HepG2 (cell line): Measurements from ENCODE around the gene ARHGEF1. TPM values are rescaled to one million over a fixed set of nuclear protein-coding genes. Genes with fewer than 3 reads are reported as not detected.

Source experiments
- AKAP8 ChIP-seq: sonication (generic); formaldehyde crosslinking; IDR thresholded peaks from 2 replicates; pipeline ENCODE4 v1.5.1; 2020; ENCODE audit warnings: mild to moderate bottlenecking, missing genetic modification reagents
- FOXJ3 ChIP-seq: sonication (generic); formaldehyde crosslinking; IDR thresholded peaks from 2 replicates; pipeline ENCODE4 v1.4.0; 2020; ENCODE audit warnings: missing genetic modification reagents, mild to moderate bottlenecking, borderline replicate concordance
- HNF4A ChIP-seq: sonication (generic); formaldehyde crosslinking; IDR thresholded peaks from 2 replicates; pipeline ENCODE4 v1.4.0; 2020; ENCODE audit warnings: missing genetic modification reagents
- HNRNPH1 ChIP-seq: fragments of 200-400 bp; formaldehyde crosslinking; optimal IDR thresholded peaks from 2 replicates; pipeline ENCODE3; 2017; ENCODE audit warnings: mild to moderate bottlenecking, low read depth, low read length
- MLLT10 ChIP-seq: sonication (generic); formaldehyde crosslinking; IDR thresholded peaks from 2 replicates; pipeline ENCODE4 v1.4.0; 2020; ENCODE audit warnings: missing genetic modification reagents
- MTA3 ChIP-seq: sonication (generic); formaldehyde crosslinking; IDR thresholded peaks from 2 replicates; pipeline ENCODE4 v1.4.0; 2020; ENCODE audit warnings: missing genetic modification reagents
- NONO ChIP-seq, 2 experiments: fragments of 450-650 bp in 1 of 2; sonication (generic) in 1 of 2; formaldehyde crosslinking in 1 of 2; IDR thresholded peaks in 1 of 2; conservative IDR thresholded peaks in 1 of 2; 2 replicates each; pipeline versions ENCODE4 v1.6.1 to v1.8.0; 2017 to 2022; ENCODE audit warnings: mild to moderate bottlenecking in 1 of 2, missing genetic modification reagents in 1 of 2, moderate library complexity in 1 of 2
- NR3C1 ChIP-seq: sonication (generic); formaldehyde crosslinking; IDR thresholded peaks from 2 replicates; pipeline ENCODE4 v1.4.0; 2020; ENCODE audit warnings: missing genetic modification reagents
- ONECUT2 ChIP-seq: sonication (generic); formaldehyde crosslinking; IDR thresholded peaks from 2 replicates; pipeline ENCODE4 v1.4.0; 2020; ENCODE audit warnings: missing genetic modification reagents
- PHF20 ChIP-seq: sonication (generic); formaldehyde crosslinking; IDR thresholded peaks from 2 replicates; pipeline ENCODE4 v1.5.0; 2020; ENCODE audit warnings: mild to moderate bottlenecking, missing genetic modification reagents
- RARA ChIP-seq: IDR thresholded peaks from 2 replicates; pipeline ENCODE4 v1.6.1; 2016; ENCODE audit warnings: missing genetic modification reagents, missing compliant biosample characterization
- SMARCE1 ChIP-seq: fragments of 450-650 bp; IDR thresholded peaks from 2 replicates; pipeline ENCODE4 v1.6.1; 2017; ENCODE audit warnings: borderline replicate concordance
- SNAPC2 ChIP-seq: sonication (generic); formaldehyde crosslinking; IDR thresholded peaks from 2 replicates; pipeline ENCODE4 v1.8.1; 2022; ENCODE audit warnings: mild to moderate bottlenecking, missing genetic modification reagents
- SOX5 ChIP-seq: IDR thresholded peaks from 2 replicates; pipeline ENCODE4 v1.6.1; 2016; ENCODE audit warnings: borderline replicate concordance
- SOX6 ChIP-seq, 2 experiments: fragments of 450-650 bp in 1 of 2; sonication (generic) in 1 of 2; formaldehyde crosslinking in 1 of 2; IDR thresholded peaks; 2 replicates each; pipeline versions ENCODE4 v1.4.0 to v1.6.1; 2017 to 2020; ENCODE audit warnings: antibody characterized with exemption in 1 of 2, mild to moderate bottlenecking in 1 of 2, missing genetic modification reagents in 1 of 2
- TEAD2 ChIP-seq: sonication (generic); formaldehyde crosslinking; IDR thresholded peaks from 2 replicates; pipeline ENCODE4 v1.9.0; 2021; ENCODE audit warnings: missing genetic modification reagents
- TGIF2 ChIP-seq: IDR thresholded peaks from 2 replicates; pipeline ENCODE4 v1.6.1; 2016; ENCODE audit warnings: control low read depth, missing compliant biosample characterization
- THAP11 ChIP-seq: IDR thresholded peaks from 2 replicates; pipeline ENCODE4 v1.6.1; 2016; ENCODE audit warnings: missing biosample characterization, missing genetic modification reagents
- ZFAT ChIP-seq: sonication (generic); formaldehyde crosslinking; conservative IDR thresholded peaks from 2 replicates; pipeline ENCODE4 v1.8.1; 2023; ENCODE audit warnings: missing genetic modification reagents, inconsistent platforms
- ZNF264 ChIP-seq: sonication (generic); formaldehyde crosslinking; IDR thresholded peaks from 2 replicates; pipeline ENCODE4 v1.4.0; 2020; ENCODE audit warnings: missing genetic modification reagents
- ZNF652 ChIP-seq: IDR thresholded peaks from 2 replicates; pipeline ENCODE4 v1.6.1; 2016; ENCODE audit warnings: low read depth, borderline replicate concordance
- polyA plus RNA-seq, 8 experiments: library from polyadenylated mRNA; depleted of rRNA in 3 of 8; stranded (reverse) in 7 of 8; unstranded in 1 of 8; fragments of >200 nt; fragmentation: Illumina TruSeq in 4 of 8; extraction: Trizol in 4 of 8; gene quantifications; 2 replicates each; pipeline versions ENCODE4 v1.2.1 to v1.2.3, GENCODE V29; 2011 to 2016; ENCODE audit warnings: low read depth in 4 of 8, missing spikeins in 1 of 8, mixed read lengths in 1 of 8; ENCODE audit not compliant: insufficient read depth in 1 of 8
- total RNA-seq, 5 experiments: library from RNA; depleted of rRNA; stranded (reverse); fragments of >200 nt; fragmentation: Illumina TruSeq; extraction: Trizol; gene quantifications; 2 replicates each; pipeline ENCODE4 v1.2.3, GENCODE V29; 2016; ENCODE audit warnings: low read depth in 1 of 5
- TF ChIP-seq, protein P1 (sequence below): sonication (generic); formaldehyde crosslinking; IDR thresholded peaks from 2 replicates; pipeline ENCODE4 v1.4.0; 2020; ENCODE audit warnings: missing genetic modification reagents
- TF ChIP-seq, protein P2 (sequence below): sonication (generic); formaldehyde crosslinking; IDR thresholded peaks from 2 replicates; pipeline ENCODE4 v1.4.0; 2020; ENCODE audit warnings: missing genetic modification reagents
- TF ChIP-seq, protein P3 (sequence below): sonication (generic); formaldehyde crosslinking; IDR thresholded peaks from 2 replicates; pipeline ENCODE4 v1.9.0; 2022; ENCODE audit warnings: low read depth, missing genetic modification reagents
- TF ChIP-seq, protein P4 (sequence below): sonication (generic); formaldehyde crosslinking; IDR thresholded peaks from 2 replicates; pipeline ENCODE4 v1.4.0; 2020; ENCODE audit warnings: missing genetic modification reagents

ARHGEF1 gene
- total and polyA plus RNA-seq, 2 of the 13 experiments (the other 11 are each of a cell fraction or from before 2014, with no cell fraction given): 33.7 to 34.7 TPM

DNA sequence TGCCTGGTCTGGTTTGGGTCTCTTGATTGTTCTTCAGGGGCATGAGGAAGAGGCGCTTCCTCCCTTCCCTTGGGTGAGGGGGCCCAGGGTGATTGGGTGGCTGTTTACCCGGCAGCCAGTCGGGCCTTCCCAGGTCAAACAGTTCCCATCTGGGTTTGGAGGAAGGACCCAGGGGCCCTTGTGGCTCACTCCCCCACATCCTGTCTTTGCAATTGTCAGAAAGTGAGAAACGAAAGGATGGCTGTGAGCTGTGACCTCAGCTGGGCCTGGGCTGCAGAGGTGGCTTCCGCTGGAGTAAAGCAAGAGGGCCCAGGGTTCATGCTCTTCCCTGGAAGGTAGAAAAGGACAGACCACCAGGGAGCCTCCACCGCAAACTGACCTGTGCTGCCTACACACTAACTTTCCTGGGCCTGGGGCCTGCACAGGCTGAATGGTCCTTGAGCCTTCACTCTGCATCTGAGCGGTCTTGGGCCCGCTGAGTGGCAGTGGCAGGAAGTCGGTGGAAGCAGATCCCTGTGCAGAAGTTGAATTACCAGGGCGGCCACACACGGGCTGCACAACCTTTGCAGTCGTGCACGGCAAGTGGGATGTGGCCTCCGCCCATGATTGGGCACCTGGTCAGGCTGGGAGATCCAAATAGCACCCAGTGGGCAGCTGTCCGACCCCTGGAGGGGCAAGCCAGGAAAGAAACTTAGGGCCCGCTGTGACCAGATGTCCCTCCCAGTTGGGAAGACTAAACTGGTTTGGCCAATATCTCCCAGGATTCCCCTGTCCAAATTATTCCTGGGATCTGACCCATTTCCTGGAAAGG lies 11.2 kb upstream of the ARHGEF1 start (continued):
- TF ChIP-seq, protein P1, sequence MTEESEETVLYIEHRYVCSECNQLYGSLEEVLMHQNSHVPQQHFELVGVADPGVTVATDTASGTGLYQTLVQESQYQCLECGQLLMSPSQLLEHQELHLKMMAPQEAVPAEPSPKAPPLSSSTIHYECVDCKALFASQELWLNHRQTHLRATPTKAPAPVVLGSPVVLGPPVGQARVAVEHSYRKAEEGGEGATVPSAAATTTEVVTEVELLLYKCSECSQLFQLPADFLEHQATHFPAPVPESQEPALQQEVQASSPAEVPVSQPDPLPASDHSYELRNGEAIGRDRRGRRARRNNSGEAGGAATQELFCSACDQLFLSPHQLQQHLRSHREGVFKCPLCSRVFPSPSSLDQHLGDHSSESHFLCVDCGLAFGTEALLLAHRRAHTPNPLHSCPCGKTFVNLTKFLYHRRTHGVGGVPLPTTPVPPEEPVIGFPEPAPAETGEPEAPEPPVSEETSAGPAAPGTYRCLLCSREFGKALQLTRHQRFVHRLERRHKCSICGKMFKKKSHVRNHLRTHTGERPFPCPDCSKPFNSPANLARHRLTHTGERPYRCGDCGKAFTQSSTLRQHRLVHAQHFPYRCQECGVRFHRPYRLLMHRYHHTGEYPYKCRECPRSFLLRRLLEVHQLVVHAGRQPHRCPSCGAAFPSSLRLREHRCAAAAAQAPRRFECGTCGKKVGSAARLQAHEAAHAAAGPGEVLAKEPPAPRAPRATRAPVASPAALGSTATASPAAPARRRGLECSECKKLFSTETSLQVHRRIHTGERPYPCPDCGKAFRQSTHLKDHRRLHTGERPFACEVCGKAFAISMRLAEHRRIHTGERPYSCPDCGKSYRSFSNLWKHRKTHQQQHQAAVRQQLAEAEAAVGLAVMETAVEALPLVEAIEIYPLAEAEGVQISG (CRISPR knock-in tag): peak; percentile 26; the same call in 1 of the 2 replicates
- TF ChIP-seq HNRNPH1 (no peak), MTA3 (CRISPR knock-in tag) (no peak), AKAP8 (CRISPR knock-in tag) (peak; percentile 95), SOX6 (IDR thresholded peaks at IDR 0.05) (no peak), SOX6 (CRISPR knock-in tag; IDR thresholded peaks at IDR 0.05) (no peak), RARA (CRISPR knock-in tag) (no peak), SNAPC2 (CRISPR knock-in tag) (no peak), TGIF2 (CRISPR knock-in tag) (no peak), SMARCE1 (no peak), TEAD2 (no peak), FOXJ3 (CRISPR knock-in tag) (no peak), ZFAT (CRISPR knock-in tag) (no peak), ONECUT2 (0 out of 2 replicates have a peak, but pooled peaks have one; percentile 41), MLLT10 (CRISPR knock-in tag) (no peak), NONO (IDR thresholded peaks at IDR 0.05) (no peak), NONO (CRISPR knock-in tag; conservative IDR thresholded peaks at IDR 0.05) (peak; percentile 66), THAP11 (CRISPR knock-in tag) (no peak), NR3C1 (no peak), ZNF652 (CRISPR knock-in tag) (no peak), HNF4A (no peak), SOX5 (CRISPR knock-in tag) (no peak), PHF20 (no peak), ZNF264 (CRISPR knock-in tag) (no peak)
- TF ChIP-seq, protein P2, sequence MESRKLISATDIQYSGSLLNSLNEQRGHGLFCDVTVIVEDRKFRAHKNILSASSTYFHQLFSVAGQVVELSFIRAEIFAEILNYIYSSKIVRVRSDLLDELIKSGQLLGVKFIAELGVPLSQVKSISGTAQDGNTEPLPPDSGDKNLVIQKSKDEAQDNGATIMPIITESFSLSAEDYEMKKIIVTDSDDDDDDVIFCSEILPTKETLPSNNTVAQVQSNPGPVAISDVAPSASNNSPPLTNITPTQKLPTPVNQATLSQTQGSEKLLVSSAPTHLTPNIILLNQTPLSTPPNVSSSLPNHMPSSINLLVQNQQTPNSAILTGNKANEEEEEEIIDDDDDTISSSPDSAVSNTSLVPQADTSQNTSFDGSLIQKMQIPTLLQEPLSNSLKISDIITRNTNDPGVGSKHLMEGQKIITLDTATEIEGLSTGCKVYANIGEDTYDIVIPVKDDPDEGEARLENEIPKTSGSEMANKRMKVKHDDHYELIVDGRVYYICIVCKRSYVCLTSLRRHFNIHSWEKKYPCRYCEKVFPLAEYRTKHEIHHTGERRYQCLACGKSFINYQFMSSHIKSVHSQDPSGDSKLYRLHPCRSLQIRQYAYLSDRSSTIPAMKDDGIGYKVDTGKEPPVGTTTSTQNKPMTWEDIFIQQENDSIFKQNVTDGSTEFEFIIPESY: peak; percentile 21
- TF ChIP-seq, protein P3, sequence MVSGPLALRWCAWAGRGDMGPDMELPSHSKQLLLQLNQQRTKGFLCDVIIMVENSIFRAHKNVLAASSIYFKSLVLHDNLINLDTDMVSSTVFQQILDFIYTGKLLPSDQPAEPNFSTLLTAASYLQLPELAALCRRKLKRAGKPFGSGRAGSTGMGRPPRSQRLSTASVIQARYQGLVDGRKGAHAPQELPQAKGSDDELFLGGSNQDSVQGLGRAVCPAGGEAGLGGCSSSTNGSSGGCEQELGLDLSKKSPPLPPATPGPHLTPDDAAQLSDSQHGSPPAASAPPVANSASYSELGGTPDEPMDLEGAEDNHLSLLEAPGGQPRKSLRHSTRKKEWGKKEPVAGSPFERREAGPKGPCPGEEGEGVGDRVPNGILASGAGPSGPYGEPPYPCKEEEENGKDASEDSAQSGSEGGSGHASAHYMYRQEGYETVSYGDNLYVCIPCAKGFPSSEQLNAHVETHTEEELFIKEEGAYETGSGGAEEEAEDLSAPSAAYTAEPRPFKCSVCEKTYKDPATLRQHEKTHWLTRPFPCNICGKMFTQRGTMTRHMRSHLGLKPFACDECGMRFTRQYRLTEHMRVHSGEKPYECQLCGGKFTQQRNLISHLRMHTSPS (CRISPR knock-in tag): 0 out of 2 replicates have a peak, but pooled peaks have one; percentile 24
- TF ChIP-seq, protein P4, sequence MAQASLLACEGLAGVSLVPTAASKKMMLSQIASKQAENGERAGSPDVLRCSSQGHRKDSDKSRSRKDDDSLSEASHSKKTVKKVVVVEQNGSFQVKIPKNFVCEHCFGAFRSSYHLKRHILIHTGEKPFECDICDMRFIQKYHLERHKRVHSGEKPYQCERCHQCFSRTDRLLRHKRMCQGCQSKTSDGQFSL (CRISPR knock-in tag): 0 out of 2 replicates have a peak, but pooled peaks have one; percentile 29
